ENCODE results near the gene KIN. TPM values are rescaled to one million over a fixed set of nuclear protein-coding genes. Genes with fewer than 3 reads are reported as not detected.
A peak's percentile ranks its signal among the peaks of the same experiment; 100 is the strongest.
"Not testable (repeated sequence)": the region's sequence is repeated elsewhere in the genome, so short reads cannot be mapped to it uniquely, and the experiment has no call there.

KIN gene
- total RNA-seq, 1 experiment from 2014 or later, result 13.0 TPM

DNA sequence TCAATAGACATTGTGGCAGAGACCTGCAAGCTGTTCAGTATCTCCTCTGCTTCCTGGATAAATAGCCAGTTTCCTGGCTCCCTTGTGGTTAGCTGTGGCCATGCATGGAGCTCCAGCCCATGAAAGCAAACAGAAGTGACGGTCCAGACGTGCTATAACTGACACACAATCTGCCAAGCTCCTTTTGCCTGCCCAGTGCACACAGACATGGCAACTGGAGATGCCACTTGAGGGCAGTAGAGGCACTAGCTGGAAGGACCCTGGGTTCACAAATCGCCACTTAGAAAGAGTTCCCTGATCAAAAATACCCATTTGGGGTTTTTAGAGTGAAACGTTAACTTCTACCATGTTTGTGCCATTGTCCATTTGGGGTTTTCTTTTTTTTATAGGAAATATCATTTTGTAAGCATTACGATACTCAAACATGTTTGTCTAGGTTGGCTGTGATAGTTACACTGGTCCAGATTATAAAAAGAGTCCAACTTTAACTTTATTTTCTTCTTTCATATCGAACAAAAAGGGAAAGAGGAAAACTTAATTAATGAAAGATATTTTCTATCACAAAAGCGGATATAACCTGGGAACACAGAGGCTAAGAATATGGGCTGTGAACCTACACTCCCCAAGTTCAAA is 31.3 kb downstream of the KIN start:
- intact Hi-C loops (cut with micrococcal nuclease), result loop anchor here (1.0 to 2.0 kb wide), 2 partner anchors 63 to 232 kb away; no protein-coding TSS in a partner anchor
- no TSS peak for BruUV-seq (replicated peaks)
- Mint-ChIP-seq H3K4me3 (ENCODE audit: unreplicated experiment) (no peak overlapping the region), H3K9me3 (ENCODE audit: unreplicated experiment) (no peaks in the 10 kb centered on the region), H3K4me1 (ENCODE audit: insufficient read depth, unreplicated experiment) (no peaks in the 10 kb centered on the region), H3K27me3 (ENCODE audit: insufficient read depth, unreplicated experiment) (no peaks in the 10 kb centered on the region), H3K36me3 (ENCODE audit: insufficient read depth, unreplicated experiment) (peaks cover 87% of the 10 kb centered on the region), H3K27ac (ENCODE audit: low read depth, unreplicated experiment) (no peak overlapping the region)
- TF ChIP-seq CTCF (IDR thresholded peaks at IDR 0.05; ENCODE audit: unreplicated experiment), result peak; percentile 45
- CTCF ChIA-PET, result interaction anchor here (0.5 to 1.5 kb wide), 6 partner anchors 11 to 1332 kb away, joined by 3 to 7 read pairs (median 4); no protein-coding TSS in a partner anchor
- POLR2A ChIA-PET, result interaction anchor here (0.7 to 2.3 kb wide), 4 partner anchors 10 to 62 kb away, joined by 3 to 6 read pairs (median 4); partner anchors contain the start of genes ATP5F1C, KIN and TAF3
- peak; percentile 55 for DNase-seq (ENCODE audit: unreplicated experiment)

DNA sequence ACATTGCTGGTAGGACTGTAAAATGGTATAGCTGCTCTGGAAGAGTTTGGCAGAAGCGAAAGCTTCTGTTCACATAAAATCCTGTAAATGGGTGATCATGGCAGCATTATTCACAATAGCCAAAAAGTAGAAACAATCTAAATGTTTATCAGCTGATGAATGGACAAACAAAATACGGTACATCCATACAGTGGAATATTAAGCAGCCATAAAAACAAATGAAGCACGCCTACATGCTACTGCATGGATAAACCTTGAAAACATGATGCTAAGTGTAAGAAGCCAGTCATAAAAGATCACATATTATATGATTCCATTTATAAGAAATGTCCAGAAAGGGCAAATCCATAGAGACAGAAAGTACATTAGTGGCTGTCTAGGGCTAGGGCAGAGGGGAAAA is 32.7 kb downstream of the KIN start:
- ChIA-PET CTCF (interaction anchor here (0.6 to 1.6 kb wide), 3 partner anchors 67 to 236 kb away, joined by 3 to 4 read pairs (median 3); no protein-coding TSS in a partner anchor), POLR2A (interaction anchor here (2.3 kb wide), 1 partner anchor 12 kb away, joined by 5 read pairs; no protein-coding TSS in a partner anchor)
- no peaks in the 10 kb centered on the region for H3K27me3 Mint-ChIP-seq (ENCODE audit: insufficient read depth, unreplicated experiment)
- BruUV-seq (replicated peaks), result no TSS peak
- H3K27ac Mint-ChIP-seq (ENCODE audit: low read depth, unreplicated experiment), result no peak overlapping the region
- H3K36me3 Mint-ChIP-seq (ENCODE audit: insufficient read depth, unreplicated experiment), result peaks cover 82% of the 10 kb centered on the region
- intact Hi-C loops (cut with micrococcal nuclease), result no loop called here
- H3K4me1 Mint-ChIP-seq (ENCODE audit: insufficient read depth, unreplicated experiment), result no peaks in the 10 kb centered on the region
- no peak overlapping the region for H3K4me3 Mint-ChIP-seq (ENCODE audit: unreplicated experiment)
- no peaks in the 10 kb centered on the region for H3K9me3 Mint-ChIP-seq (ENCODE audit: unreplicated experiment)
- no peak for DNase-seq (ENCODE audit: unreplicated experiment)
- TF ChIP-seq CTCF (IDR thresholded peaks at IDR 0.05; ENCODE audit: unreplicated experiment), result no peak

DNA sequence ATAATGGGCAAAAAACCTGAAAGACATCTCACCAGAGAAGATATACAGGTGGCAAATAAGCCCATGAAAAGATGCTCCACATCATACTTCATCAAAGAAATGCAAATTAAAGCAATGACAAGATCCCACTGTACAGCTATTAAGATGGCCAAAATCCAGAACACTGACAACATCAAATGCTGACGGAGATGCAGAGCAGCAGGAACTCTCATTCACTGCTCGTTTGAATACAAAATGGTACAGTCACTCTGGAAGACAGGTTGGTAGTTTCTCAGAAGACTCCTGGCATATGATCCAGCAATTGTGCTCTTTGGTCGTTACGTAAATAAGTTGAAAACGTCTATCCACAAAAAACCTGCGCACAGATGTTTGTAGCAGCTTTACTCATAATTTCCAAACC is 35.5 kb downstream of the KIN start:
- H3K27ac Mint-ChIP-seq (ENCODE audit: low read depth, unreplicated experiment), result no peak overlapping the region
- ChIA-PET CTCF (interaction anchor here (0.7 to 1.9 kb wide), 2 partner anchors 67 to 168 kb away, joined by 3 to 6 read pairs; partner anchors contain the start of gene TAF3), POLR2A (interaction anchor here (0.6 to 1.2 kb wide), 3 partner anchors 26 to 680 kb away, joined by 3 to 4 read pairs (median 3); partner anchors contain the start of genes ATP5F1C and KIN)
- H3K4me3 Mint-ChIP-seq (ENCODE audit: unreplicated experiment), result no peak overlapping the region
- peaks cover 61% of the 10 kb centered on the region for H3K36me3 Mint-ChIP-seq (ENCODE audit: insufficient read depth, unreplicated experiment)
- no peak for TF ChIP-seq CTCF (IDR thresholded peaks at IDR 0.05; ENCODE audit: unreplicated experiment)
- no peaks in the 10 kb centered on the region for H3K4me1 Mint-ChIP-seq (ENCODE audit: insufficient read depth, unreplicated experiment)
- no peaks in the 10 kb centered on the region for H3K9me3 Mint-ChIP-seq (ENCODE audit: unreplicated experiment)
- intact Hi-C loops (cut with micrococcal nuclease), result no loop called here
- DNase-seq (ENCODE audit: unreplicated experiment), result no peak
- H3K27me3 Mint-ChIP-seq (ENCODE audit: insufficient read depth, unreplicated experiment), result no peaks in the 10 kb centered on the region
- BruUV-seq (replicated peaks), result no TSS peak

DNA sequence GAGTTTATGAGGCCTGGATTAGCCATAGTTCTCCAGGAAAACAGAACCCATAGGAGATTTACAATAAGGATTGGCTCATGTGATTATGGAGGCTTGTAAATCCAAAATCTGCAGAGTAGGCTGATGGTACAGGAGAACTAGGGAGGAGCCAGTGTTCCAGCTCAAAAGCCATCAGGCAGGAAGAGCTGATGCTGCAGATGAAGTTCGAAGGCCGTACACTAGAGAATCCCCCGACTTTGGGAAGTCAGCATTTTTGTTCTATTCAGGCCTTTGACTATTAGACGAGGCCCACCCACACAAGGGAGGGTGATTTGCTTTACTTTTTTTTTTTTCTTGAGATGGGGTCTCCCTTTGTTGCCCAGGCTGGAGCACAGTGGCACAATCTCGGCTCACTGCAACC is 37.6 kb downstream of the KIN start:
- H3K4me1 Mint-ChIP-seq (ENCODE audit: insufficient read depth, unreplicated experiment), result no peaks in the 10 kb centered on the region
- no peak for DNase-seq (ENCODE audit: unreplicated experiment)
- H3K36me3 Mint-ChIP-seq (ENCODE audit: insufficient read depth, unreplicated experiment), result peaks cover 46% of the 10 kb centered on the region
- no peaks in the 10 kb centered on the region for H3K27me3 Mint-ChIP-seq (ENCODE audit: insufficient read depth, unreplicated experiment)
- ChIA-PET CTCF (no interaction called here), POLR2A (no interaction called here)
- intact Hi-C loops (cut with micrococcal nuclease), result no loop called here
- H3K4me3 Mint-ChIP-seq (ENCODE audit: unreplicated experiment), result no peak overlapping the region
- TF ChIP-seq CTCF (IDR thresholded peaks at IDR 0.05; ENCODE audit: unreplicated experiment), result no peak
- no peaks in the 10 kb centered on the region for H3K9me3 Mint-ChIP-seq (ENCODE audit: unreplicated experiment)
- BruUV-seq (replicated peaks), result no TSS peak
- H3K27ac Mint-ChIP-seq (ENCODE audit: low read depth, unreplicated experiment), result no peak overlapping the region

DNA sequence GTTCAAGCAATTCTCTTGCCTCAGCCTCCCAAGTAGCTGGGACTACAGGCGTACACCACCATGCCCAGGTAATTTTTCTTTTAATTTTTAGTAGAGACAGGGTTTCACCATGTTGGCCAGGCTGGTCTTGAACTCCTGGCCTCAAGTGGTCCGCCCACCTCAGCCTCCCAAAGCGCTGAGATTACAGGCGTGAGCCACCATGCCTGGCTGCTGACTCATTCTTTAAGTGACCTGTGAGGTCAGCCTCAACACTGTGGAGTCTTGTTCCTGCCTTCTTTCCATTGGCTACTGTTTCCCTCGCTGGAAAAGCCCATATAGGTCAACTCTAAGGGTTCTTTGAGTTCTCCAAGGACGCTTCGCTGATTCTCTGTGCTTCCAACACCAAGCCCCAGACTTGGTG is 39.2 kb downstream of the KIN start:
- BruUV-seq (replicated peaks); H3K27me3 Mint-ChIP-seq (ENCODE audit: insufficient read depth, unreplicated experiment); intact Hi-C loops (cut with micrococcal nuclease); DNase-seq (ENCODE audit: unreplicated experiment); POLR2A ChIA-PET; H3K4me3 Mint-ChIP-seq (ENCODE audit: unreplicated experiment); H3K9me3 Mint-ChIP-seq (ENCODE audit: unreplicated experiment); H3K4me1 Mint-ChIP-seq (ENCODE audit: insufficient read depth, unreplicated experiment); H3K27ac Mint-ChIP-seq (ENCODE audit: low read depth, unreplicated experiment): not testable (repeated sequence)
- H3K36me3 Mint-ChIP-seq (ENCODE audit: insufficient read depth, unreplicated experiment), result peaks cover 37% of the 10 kb centered on the region
- CTCF ChIA-PET, result interaction anchor here (0.6 kb wide), 1 partner anchor 184 kb away, joined by 4 read pairs; no protein-coding TSS in a partner anchor

All from MCF 10A (cell line).